Naive B cell (primary cell): Measurements from ENCODE around the gene DUSP15. TPM values are rescaled to one million over a fixed set of nuclear protein-coding genes. Genes with fewer than 3 reads are reported as not detected.
"Not testable (repeated sequence)": the region's sequence is repeated elsewhere in the genome, so short reads cannot be mapped to it uniquely, and the experiment has no call there.

Source experiments
- ATAC-seq, 2 donors: fragments of 150-1000 bp; cut with Tn5 transposase; 2 replicates each; pipeline ENCODE4 v1.10.0; 2021; ENCODE audit warnings: low read depth in 2 of 2, mild to moderate bottlenecking in 2 of 2, moderate library complexity in 2 of 2
- DNase-seq: peaks from one replicate; pipeline ENCODE4 v3.0.0; 2022
- H3K27ac Mint-ChIP-seq, 6 donors: one replicate each; pipeline ENCODE4 v1.8.0; 2020 to 2022; ENCODE audit warnings: mild to moderate bottlenecking in 6 of 6, mixed read lengths in 6 of 6, moderate library complexity in 5 of 6, inconsistent platforms in 2 of 6
- H3K27me3 Mint-ChIP-seq, 3 donors: one replicate each; pipeline ENCODE4 v1.8.0; 2021 to 2022; ENCODE audit warnings: mixed read lengths in 3 of 3, mild to moderate bottlenecking in 1 of 3
- H3K36me3 Mint-ChIP-seq, 2 donors: one replicate each; pipeline ENCODE4 v1.8.0; 2020 to 2022; ENCODE audit warnings: mixed read lengths in 2 of 2, inconsistent platforms in 1 of 2, mild to moderate bottlenecking in 1 of 2
- H3K4me1 Mint-ChIP-seq, 3 donors: one replicate each; pipeline ENCODE4 v1.8.0; 2020 to 2022; ENCODE audit warnings: mixed read lengths in 3 of 3, inconsistent platforms in 1 of 3, mild to moderate bottlenecking in 1 of 3, moderate library complexity in 1 of 3
- H3K4me3 Mint-ChIP-seq, 8 donors: one replicate each; pipeline ENCODE4 v1.8.0; 2020 to 2022; ENCODE audit warnings: mild to moderate bottlenecking in 8 of 8, mixed read lengths in 8 of 8, moderate library complexity in 8 of 8, inconsistent platforms in 2 of 8
- H3K9me3 Mint-ChIP-seq, 7 donors: one replicate each; pipeline ENCODE4 v1.8.0; 2020 to 2022; ENCODE audit warnings: mixed read lengths in 7 of 7, mild to moderate bottlenecking in 5 of 7, inconsistent platforms in 2 of 7, moderate library complexity in 1 of 7
- polyA plus RNA-seq, 6 donors: library from polyadenylated mRNA; unstranded; fragments of 300-500 nt; fragmentation: Illumina TruSeq; gene quantifications; one replicate each; pipeline ENCODE4 v1.2.3, GENCODE V29; 2021; ENCODE audit warnings: low read depth in 6 of 6

DUSP15 gene
- polyA plus RNA-seq, 6 donors from 2014 or later, result 1.7 TPM; not detected in 5

GRCh38 chr20:31814142-31814541 lies 56.2 kb downstream of the DUSP15 start:
- not testable (repeated sequence) for H3K9me3 Mint-ChIP-seq, H3K36me3 Mint-ChIP-seq, H3K27ac Mint-ChIP-seq, H3K27me3 Mint-ChIP-seq, ATAC-seq, H3K4me3 Mint-ChIP-seq, DNase-seq, H3K4me1 Mint-ChIP-seq

GRCh38 chr20:31813611-31814010 lies 56.7 kb downstream of the DUSP15 start:
- no peaks in the 10 kb centered on the region for H3K36me3 Mint-ChIP-seq

GRCh38 chr20:31811796-31812728 lies 58.3 kb downstream of the DUSP15 start:
- Mint-ChIP-seq H3K27ac (no peak overlapping the region), H3K4me1 (peaks cover 4 to 7% (median 7%) of the 10 kb centered on the region in 3 donors), H3K27me3 (no peaks in the 10 kb centered on the region), H3K9me3 (no peaks in the 10 kb centered on the region), H3K36me3 (no peaks in the 10 kb centered on the region), H3K4me3 (no peak overlapping the region)
- ATAC-seq (no peak), DNase-seq (no peak)

More at GRCh38 chr20:31813611-31814010, 56.7 kb downstream of the DUSP15 start:
- ATAC-seq, result no peak
- H3K27ac Mint-ChIP-seq, result no peak overlapping the region
- no peak overlapping the region for H3K4me3 Mint-ChIP-seq
- no peaks in the 10 kb centered on the region for H3K9me3 Mint-ChIP-seq
- peaks cover 0 to 2% (median 0%) of the 10 kb centered on the region in 3 donors for H3K4me1 Mint-ChIP-seq
- no peak for DNase-seq
- H3K27me3 Mint-ChIP-seq, result no peaks in the 10 kb centered on the region

GRCh38 chr20:31811198-31811597 lies 59.1 kb downstream of the DUSP15 start:
- Mint-ChIP-seq H3K4me1 (peaks cover 13 to 16% (median 15%) of the 10 kb centered on the region in 3 donors), H3K4me3 (peak overlapping the region in 1 of 8 donors; percentile 41), H3K27ac (no peak overlapping the region), H3K9me3 (no peaks in the 10 kb centered on the region), H3K27me3 (no peaks in the 10 kb centered on the region), H3K36me3 (no peaks in the 10 kb centered on the region)
- ATAC-seq, result no peak
- no peak for DNase-seq

Other genes with a start within 250 kb of the DUSP15 start
- gene COX4I2, start 232.6 kb downstream of the DUSP15 start, polyA plus RNA-seq, result 1 to 10 TPM in 3 of 6 donors, under 1 TPM in 1, not detected in 2; 0.64 to 2.8 (median 1.4) TPM
- 10 to 100 TPM in 1 of 6 donors, 1 to 10 TPM in 5; 6.2 to 13.0 (median 8.9) TPM for gene BCL2L1, start 147.7 kb downstream of the DUSP15 start, polyA plus RNA-seq
- under 1 TPM in 5 of 6 donors, not detected in 1; 0.08 to 0.44 (median 0.18) TPM for gene TPX2, start 131.2 kb downstream of the DUSP15 start, polyA plus RNA-seq
- gene MYLK2, start 51.2 kb downstream of the DUSP15 start, polyA plus RNA-seq, result not detected
- not detected for gene FOXS1, start 24.9 kb downstream of the DUSP15 start, polyA plus RNA-seq
- gene TTLL9, start 107 bp upstream of the DUSP15 start, polyA plus RNA-seq, result under 1 TPM in 3 of 6 donors, not detected in 3; 0.09 to 0.43 (median 0.21) TPM
- gene PDRG1, start 81.5 kb upstream of the DUSP15 start, polyA plus RNA-seq, result 10 to 100 TPM; 16.3 to 27.4 (median 20.8) TPM
- gene XKR7, start 97.6 kb upstream of the DUSP15 start, polyA plus RNA-seq, result under 1 TPM in 1 of 6 donors, not detected in 5; 0.03 TPM
- not detected for gene CCM2L, start 139.9 kb upstream of the DUSP15 start, polyA plus RNA-seq
- 10 to 100 TPM; 26.7 to 71.4 (median 56.5) TPM for gene HCK, start 181.7 kb upstream of the DUSP15 start, polyA plus RNA-seq
- 10 to 100 TPM; 28.4 to 44.0 (median 31.6) TPM for gene TM9SF4, start 239.2 kb upstream of the DUSP15 start, polyA plus RNA-seq